ENCODE measurements around the gene PTPRE.

- TF ChIP-seq CTCF (IDR thresholded peaks at IDR 0.05) (no peak), POLR2AphosphoS5 (IDR thresholded peaks at IDR 0.05) (no peak), EP300 (IDR thresholded peaks at IDR 0.05) (no peak), POLR2A (IDR thresholded peaks at IDR 0.05) (no peak)
These were observed 196.4 kb downstream of the PTPRE start for GRCh38 chr10:128103229-128103714.
